ENCODE data around the gene SNRPF.
A peak's percentile ranks its signal among the peaks of the same experiment; 100 is the strongest.
"Not testable (repeated sequence)": the region's sequence is repeated elsewhere in the genome, so short reads cannot be mapped to it uniquely, and the experiment has no call there.

The SNRPF gene

GRCh38 chr12:95858451-95859343 is at the start of gene SNRPF:
TSS of gene SNRPF (plus strand) at chr12:95858952. CDS start at chr12:95859074, 122 bp downstream.
- peak; percentile 53 for FAIRE-seq

DNA sequence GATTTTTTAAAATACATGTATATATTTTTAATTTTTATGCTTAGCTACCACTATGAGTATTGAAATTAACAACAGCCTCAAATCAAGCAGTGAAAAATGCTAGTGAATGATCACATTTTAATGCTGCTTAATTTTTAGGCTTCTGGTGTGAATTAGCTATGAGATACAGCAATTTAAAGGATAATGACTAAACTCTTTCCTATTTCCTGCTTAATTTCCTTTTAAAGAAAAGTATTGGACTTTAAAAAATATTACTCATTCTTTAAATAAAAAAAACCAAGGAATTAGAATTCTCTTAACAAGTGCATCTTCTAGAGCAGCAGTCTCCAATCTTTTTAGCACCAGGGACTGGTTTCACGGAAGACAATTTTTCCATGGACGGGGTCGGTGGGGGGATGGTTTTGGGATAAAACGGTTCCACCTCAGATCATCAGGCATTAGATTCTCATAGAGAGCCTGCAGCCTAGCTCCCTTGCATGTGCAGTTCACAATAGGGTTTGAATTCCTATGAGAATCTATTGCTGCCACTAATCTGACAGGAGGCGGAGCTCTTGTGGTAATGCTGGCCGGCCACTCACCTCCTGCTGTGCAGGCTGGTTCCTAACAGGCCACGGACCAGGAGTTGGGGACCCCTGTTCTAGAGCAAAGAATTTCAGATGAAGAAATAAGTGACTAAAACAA is 49.6 kb upstream of the SNRPF start:
- FAIRE-seq: no peak

DNA sequence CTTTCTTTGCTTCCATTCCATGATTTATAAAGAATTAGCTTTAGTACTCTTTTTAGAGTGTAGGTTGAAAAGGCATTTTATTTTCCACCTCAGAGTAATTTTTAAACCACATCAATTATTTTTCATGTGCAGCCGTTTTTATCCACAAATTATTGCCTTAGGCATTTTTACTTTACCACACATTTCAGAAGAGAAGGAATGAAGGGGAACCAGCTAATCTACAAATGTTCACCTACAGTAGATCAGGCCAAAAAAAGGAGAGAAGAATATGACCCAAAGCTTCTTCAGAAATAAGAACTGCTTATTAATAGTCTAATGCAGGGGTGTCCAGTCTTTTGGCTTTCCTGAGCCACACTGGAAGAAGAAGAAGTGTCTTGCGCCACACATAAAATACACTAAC is 48.3 kb upstream of the SNRPF start:
- FAIRE-seq: no peak

GRCh38 chr12:95812155-95812554 is 46.6 kb upstream of the SNRPF start:
- not testable (repeated sequence) for FAIRE-seq

GRCh38 chr12:95815632-95816212 is 43.0 kb upstream of the SNRPF start:
- FAIRE-seq: peak; percentile 85

GRCh38 chr12:95820096-95820703 is 38.6 kb upstream of the SNRPF start:
- peak; percentile 53 for FAIRE-seq

DNA sequence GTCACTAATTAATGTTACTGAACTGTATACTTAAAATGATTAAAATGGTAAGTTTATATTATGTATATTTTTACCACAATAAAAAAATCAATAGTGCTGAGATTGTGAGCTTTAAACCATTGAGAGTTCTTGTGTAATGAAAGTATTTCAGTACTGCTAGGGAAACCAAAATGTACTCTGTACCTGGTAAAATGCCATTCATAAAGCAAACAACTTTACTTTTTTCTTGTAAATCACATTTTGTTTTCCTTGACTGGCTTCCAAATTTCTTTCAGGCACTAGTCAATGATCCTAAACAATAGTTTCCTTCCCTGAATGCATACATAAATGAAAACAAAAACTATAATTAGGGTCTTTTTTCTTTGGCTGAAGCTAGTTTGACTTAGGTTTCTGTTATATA is 29.4 kb upstream of the SNRPF start:
- FAIRE-seq: no peak

DNA sequence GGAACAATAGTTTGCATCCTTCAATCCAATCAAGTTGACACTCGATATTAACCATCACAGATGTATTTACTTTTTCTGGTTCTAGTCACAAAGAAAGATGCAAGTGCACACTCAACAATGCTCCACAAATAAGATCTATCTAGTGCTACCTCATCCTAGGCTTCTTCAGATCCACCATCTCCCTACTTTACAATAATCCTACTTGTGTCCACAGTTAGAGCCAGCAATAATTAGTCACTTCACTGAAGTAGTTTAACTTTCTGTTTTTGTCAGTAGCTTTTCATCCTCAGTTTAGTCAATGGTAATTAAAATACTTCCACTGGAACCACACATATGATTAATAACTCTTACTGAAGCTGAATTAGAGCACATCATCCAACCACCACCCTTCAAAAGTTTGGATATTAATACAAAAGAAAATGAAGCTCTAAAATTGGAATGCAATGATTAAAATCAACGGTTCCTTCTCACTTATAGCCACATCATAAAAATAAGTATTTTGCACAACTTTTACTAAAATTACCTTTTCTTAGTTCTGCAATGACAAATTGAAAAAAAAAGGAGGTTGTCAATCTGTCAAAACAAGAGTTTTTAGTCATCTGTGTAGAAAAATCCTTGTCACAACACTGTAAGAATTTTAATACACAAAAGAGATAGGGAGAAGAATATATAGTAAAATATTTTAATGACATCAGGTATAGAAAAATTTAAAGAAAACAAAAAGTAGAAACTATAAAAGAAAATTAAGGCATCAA is 28.2 kb upstream of the SNRPF start:
- FAIRE-seq: no peak

GRCh38 chr12:95834572-95834971 is 24.2 kb upstream of the SNRPF start:
- no peak for FAIRE-seq

- no peak for FAIRE-seq
Measured at GRCh38 chr12:95836185-95836609, 22.6 kb upstream of the SNRPF start.

- FAIRE-seq: no peak
Measured at GRCh38 chr12:95836630-95837239, 22.0 kb upstream of the SNRPF start.

DNA sequence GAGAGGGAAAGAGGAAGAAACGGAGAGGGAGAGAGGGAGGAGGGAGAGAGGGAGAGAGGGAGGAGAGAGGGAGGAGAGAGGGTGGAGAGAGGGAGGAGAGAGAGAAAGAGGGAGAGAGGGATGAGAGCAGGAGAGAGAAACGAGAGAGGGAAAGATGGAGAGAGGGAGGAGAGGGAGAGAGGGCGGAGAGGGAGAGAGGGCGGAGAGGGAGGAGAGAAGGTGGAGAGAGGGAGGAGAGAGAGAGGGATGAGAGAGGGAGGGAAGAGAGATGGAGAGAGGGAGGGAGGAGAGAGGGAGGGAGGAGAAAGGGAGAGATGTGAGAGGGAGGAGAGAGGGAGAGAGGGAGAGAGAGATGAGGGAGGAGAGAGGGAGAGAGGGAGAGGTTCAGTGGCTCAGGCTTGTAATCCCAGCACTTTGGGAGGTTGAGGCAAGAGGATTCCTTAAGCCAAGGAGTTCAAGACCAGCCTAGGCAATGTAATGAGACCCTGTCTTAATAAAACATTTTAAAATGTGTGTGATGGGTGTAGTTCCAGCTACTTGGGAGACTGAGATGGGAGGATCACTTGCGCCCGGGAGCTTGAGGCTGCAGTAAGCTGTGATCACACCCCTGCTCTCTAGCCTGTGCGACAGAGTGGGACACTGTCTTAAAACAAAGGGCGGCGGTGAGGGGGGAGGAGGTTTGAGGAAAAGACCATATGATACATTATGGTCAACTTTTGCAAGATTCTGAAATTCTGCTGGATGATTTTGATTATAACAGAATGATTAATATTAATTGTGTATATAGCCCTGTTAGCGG is 21.3 kb upstream of the SNRPF start:
- FAIRE-seq: no peak

DNA sequence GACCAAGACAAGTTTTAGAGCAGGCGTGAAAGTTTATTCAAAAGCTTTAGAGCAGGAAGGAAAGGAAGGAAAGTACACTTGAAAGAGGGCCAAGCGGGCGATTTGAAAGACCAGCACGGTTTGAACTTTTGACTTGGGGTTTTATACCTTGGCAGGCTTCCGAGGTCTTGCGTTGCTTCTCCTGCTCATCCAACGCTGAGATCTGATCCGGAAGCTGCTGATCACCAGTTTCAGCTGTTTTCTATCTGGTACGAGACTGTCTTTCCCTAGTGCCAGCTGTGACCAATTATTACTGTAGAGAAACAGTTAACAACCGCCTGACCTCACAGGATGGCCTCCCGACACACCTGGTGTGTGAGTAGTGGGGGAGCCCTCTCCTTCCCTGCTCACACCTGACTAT is 20.6 kb upstream of the SNRPF start:
- no peak for FAIRE-seq

GRCh38 chr12:95842426-95842825 is 16.3 kb upstream of the SNRPF start:
- FAIRE-seq: not testable (repeated sequence)

DNA sequence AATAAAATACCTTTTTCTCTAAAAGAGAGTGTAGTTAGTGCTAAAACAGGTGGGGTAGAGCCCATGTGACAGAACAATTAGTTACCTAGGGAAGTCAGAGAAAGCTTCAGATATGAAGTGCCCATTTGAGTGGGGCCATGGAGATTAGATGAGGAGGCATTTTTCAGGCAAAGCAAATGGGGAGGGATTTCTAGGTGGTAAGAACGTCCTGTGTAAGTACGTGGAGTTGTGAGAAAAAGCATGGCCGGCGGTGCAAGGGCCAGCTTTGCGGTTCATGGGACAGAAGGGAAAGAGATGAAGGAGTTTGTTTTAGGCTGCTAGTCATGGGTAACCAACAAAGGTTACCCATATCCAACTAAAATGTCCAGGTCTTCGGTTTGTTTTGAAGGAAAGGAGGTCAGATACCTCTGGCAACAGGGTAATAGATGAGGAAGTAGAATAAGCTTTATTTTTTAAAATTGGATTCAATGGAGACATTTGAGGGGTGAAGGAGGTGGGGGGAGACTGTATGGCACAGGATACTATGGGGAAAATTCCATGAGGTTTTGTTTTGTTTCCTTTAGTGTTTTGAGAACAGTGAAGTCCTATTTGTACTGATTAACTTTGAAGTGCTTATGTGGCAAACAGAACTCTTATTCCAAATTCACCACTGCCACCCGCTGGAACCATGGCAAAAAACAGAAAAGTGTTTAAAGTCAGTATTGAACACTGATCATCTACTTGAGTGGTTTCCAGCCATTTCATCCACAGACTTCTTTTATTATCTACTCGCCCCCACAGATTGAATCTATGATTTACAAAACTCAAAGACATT is 10.0 kb upstream of the SNRPF start:
- FAIRE-seq: no peak

DNA sequence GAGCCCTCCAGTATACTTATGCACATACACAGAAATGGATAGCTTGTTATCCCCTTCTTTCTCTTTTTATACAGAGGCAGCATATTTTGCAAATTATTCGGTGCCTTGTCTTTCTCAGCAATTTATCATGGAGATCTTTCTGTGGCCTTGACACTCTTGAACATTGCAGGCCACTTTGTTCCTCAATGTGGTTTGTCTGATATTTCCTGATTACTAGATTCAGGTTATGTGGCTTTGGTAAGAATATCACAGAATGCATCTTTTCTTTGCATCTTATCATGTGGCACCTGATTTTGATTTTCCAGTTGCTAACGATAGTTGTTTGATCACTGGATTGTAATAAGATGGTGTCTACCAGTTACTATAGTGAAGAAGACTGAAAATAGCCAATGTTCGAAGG is 7.1 kb upstream of the SNRPF start:
- no peak for FAIRE-seq

GRCh38 chr12:95852133-95852532 is 6.6 kb upstream of the SNRPF start:
- no peak for FAIRE-seq

GRCh38 chr12:95857156-95857555 is 1.6 kb upstream of the SNRPF start:
- FAIRE-seq: no peak

GRCh38 chr12:95857799-95858198 is 953 bp upstream of the SNRPF start:
- FAIRE-seq: no peak

- FAIRE-seq: no peak
Measured at GRCh38 chr12:95859344-95859816, 628 bp downstream of the SNRPF start.
